ENCODE results near the gene MT1E. TPM values are rescaled to one million over a fixed set of nuclear protein-coding genes. Genes with fewer than 3 reads are reported as not detected.
A peak's percentile ranks its signal among the peaks of the same experiment; 100 is the strongest.

The MT1E gene
- total RNA-seq (not detected in 2 replicates), polyA plus RNA-seq (0.32 and 3.1 TPM in 2 replicates), polyA minus RNA-seq (1.0 and 1.6 TPM in 2 replicates)
- 1.8 TPM for total RNA-seq (2013)

GRCh38 chr16:56625140-56625942, at the start of gene MT1E:
Gene MT1E (plus strand): TSS chr16:56625781. CDS start chr16:56625852, 71 bp downstream.
- intact Hi-C loops (cut with micrococcal nuclease) = no loop called here
- ATAC-seq (ENCODE audit: low read depth) = peak; percentile 31
- no peaks in the 10 kb centered on the region for H3K9me3 Mint-ChIP-seq (ENCODE audit: insufficient read depth)
- no peaks in the 10 kb centered on the region for H3K79me2 ChIP-seq (ENCODE audit: control insufficient read depth, insufficient read depth, low read length)
- TF ChIP-seq CTCF (IDR thresholded peaks at IDR 0.05) (no peak), EZH2 (IDR thresholded peaks at IDR 0.05; ENCODE audit: borderline replicate concordance, insufficient read depth, low read depth, low read length, poor library complexity, severe bottlenecking) (no peak)
- H3K27ac ChIP-seq (ENCODE audit: low read length in 2 of 2) = no peak within 1 kb of the TSS
- no peaks in the 10 kb centered on the region for H3K36me3 ChIP-seq (replicated peaks in 1 of 2; ENCODE audit: control extremely low read depth in 1 of 2, control insufficient read depth in 1 of 2, extremely low read depth in 1 of 2, insufficient read depth in 2 of 2, low read length in 1 of 2)
- DNase-seq = peak; percentile 38
- H3K4me3 ChIP-seq (ENCODE audit: control extremely low read depth in 1 of 5, extremely low read depth in 1 of 5, insufficient read depth in 1 of 5, low read depth in 2 of 5, low read length in 4 of 5) = peak within 1 kb of the TSS in 4 of 5 experiments; percentile 19 to 44 (median 32)
- H3K4me2 ChIP-seq (replicated peaks; ENCODE audit: low read depth, low read length, poor library complexity, severe bottlenecking) = peak within 1 kb of the TSS; percentile 70
- H3K9ac ChIP-seq (ENCODE audit: low read length) = peak within 1 kb of the TSS; percentile 54
- CTCF ChIA-PET = interaction anchor here (0.6 kb wide), 1 partner anchor 543 kb away, joined by 3 read pairs; no protein-coding TSS in a partner anchor
- H3K4me1 ChIP-seq (ENCODE audit: control insufficient read depth in 2 of 2, insufficient read depth in 2 of 2, low read length in 2 of 2) = peaks cover 19 to 23% of the 10 kb centered on the region in 2 donors
- H3K9me3 ChIP-seq (ENCODE audit: control extremely low read depth in 1 of 3, control insufficient read depth in 2 of 3, insufficient read depth in 1 of 3, low read length in 2 of 3) = no peaks in the 10 kb centered on the region
- POLR2A ChIA-PET = interaction anchor here (0.7 kb wide), 1 partner anchor 32 kb away, joined by 5 read pairs; no protein-coding TSS in a partner anchor
- peaks cover 0 to 28% (median 16%) of the 10 kb centered on the region in 4 experiments for H3K27me3 ChIP-seq (replicated peaks in 1 of 4; ENCODE audit: control extremely low read depth in 1 of 4, control insufficient read depth in 3 of 4, insufficient read depth in 4 of 4, low read length in 3 of 4)
- H3K4me3 Mint-ChIP-seq = peak within 1 kb of the TSS; percentile 85
- peaks cover 23% of the 10 kb centered on the region for H3K4me1 Mint-ChIP-seq
- 4% methylated on average over 62 of the region's 62 CpGs for WGBS (ENCODE audit: insufficient coverage)
- peak within 1 kb of the TSS; percentile 55 for H2AFZ ChIP-seq (ENCODE audit: insufficient read depth, low read depth, low read length, poor library complexity, severe bottlenecking)
- H4K20me1 ChIP-seq (ENCODE audit: control insufficient read depth, insufficient read depth, low read length, poor library complexity, severe bottlenecking) = no peaks in the 10 kb centered on the region
- no peak within 1 kb of the TSS for H3K27ac Mint-ChIP-seq
- H3K27me3 Mint-ChIP-seq = peaks cover 35% of the 10 kb centered on the region
